ENCODE measurements around the gene TRIP4.
A peak's percentile ranks its signal among the peaks of the same experiment; 100 is the strongest.
"Not testable (repeated sequence)": the region's sequence is repeated elsewhere in the genome, so short reads cannot be mapped to it uniquely, and the experiment has no call there.

Gene TRIP4

GRCh38 chr15:64466408-64467141 lies 78.9 kb downstream of the TRIP4 start:
- Histone ChIP-seq H3K27ac (ENCODE audit: low read length) (no peak overlapping the region), H3K4me3 (ENCODE audit: low read length) (0 out of 2 replicates have a peak overlapping the region, but pooled peaks have one; percentile 15), H3K9me3 (ENCODE audit: insufficient read depth, low read depth, low read length) (no peaks in the 10 kb centered on the region), H3K27me3 (ENCODE audit: insufficient read depth, low read length) (no peaks in the 10 kb centered on the region), H3K9ac (ENCODE audit: low read depth, low read length) (no peak overlapping the region; the same call in 1 of the 2 replicates), H3K36me3 (ENCODE audit: insufficient read depth, low read depth, low read length) (peaks cover 7% of the 10 kb centered on the region; the same call in 1 of the 2 replicates), H3K4me1 (ENCODE audit: insufficient read depth, low read length) (peaks cover 30% of the 10 kb centered on the region)

GRCh38 chr15:64472161-64472560 lies 84.5 kb downstream of the TRIP4 start:
- no peaks in the 10 kb centered on the region for H3K9me3 ChIP-seq (ENCODE audit: insufficient read depth, low read depth, low read length)
- H3K27ac ChIP-seq (ENCODE audit: low read length) = no peak overlapping the region
- no peaks in the 10 kb centered on the region for H3K27me3 ChIP-seq (ENCODE audit: insufficient read depth, low read length)
- no peaks in the 10 kb centered on the region for H3K4me1 ChIP-seq (ENCODE audit: insufficient read depth, low read length)
- H3K36me3 ChIP-seq (ENCODE audit: insufficient read depth, low read depth, low read length) = peaks cover 3% of the 10 kb centered on the region; the same call in 1 of the 2 replicates
- H3K4me3 ChIP-seq (ENCODE audit: low read length) = no peak overlapping the region
- no peak overlapping the region for H3K9ac ChIP-seq (ENCODE audit: low read depth, low read length)

- no peak overlapping the region for H3K27ac ChIP-seq (ENCODE audit: low read length)
- H3K27me3 ChIP-seq (ENCODE audit: insufficient read depth, low read length) = no peaks in the 10 kb centered on the region
- H3K9me3 ChIP-seq (ENCODE audit: insufficient read depth, low read depth, low read length) = no peaks in the 10 kb centered on the region
- no peak overlapping the region for H3K4me3 ChIP-seq (ENCODE audit: low read length)
- H3K4me1 ChIP-seq (ENCODE audit: insufficient read depth, low read length) = no peaks in the 10 kb centered on the region
- peaks cover 3% of the 10 kb centered on the region; the same call in 1 of the 2 replicates for H3K36me3 ChIP-seq (ENCODE audit: insufficient read depth, low read depth, low read length)
- H3K9ac ChIP-seq (ENCODE audit: low read depth, low read length) = no peak overlapping the region
These were observed 87.2 kb downstream of the TRIP4 start for GRCh38 chr15:64474846-64475245.

- H3K36me3 ChIP-seq (ENCODE audit: insufficient read depth, low read depth, low read length) = no peaks in the 10 kb centered on the region; the same call in 1 of the 2 replicates
- no peak overlapping the region for H3K4me3 ChIP-seq (ENCODE audit: low read length)
- no peaks in the 10 kb centered on the region for H3K27me3 ChIP-seq (ENCODE audit: insufficient read depth, low read length)
- H3K9ac ChIP-seq (ENCODE audit: low read depth, low read length) = no peak overlapping the region
- no peaks in the 10 kb centered on the region for H3K9me3 ChIP-seq (ENCODE audit: insufficient read depth, low read depth, low read length)
- no peak overlapping the region for H3K27ac ChIP-seq (ENCODE audit: low read length)
- no peaks in the 10 kb centered on the region for H3K4me1 ChIP-seq (ENCODE audit: insufficient read depth, low read length)
These were observed 88.9 kb downstream of the TRIP4 start for GRCh38 chr15:64476550-64476949.

- Histone ChIP-seq H3K4me1 (ENCODE audit: insufficient read depth, low read length) (no peaks in the 10 kb centered on the region), H3K9ac (ENCODE audit: low read depth, low read length) (no peak overlapping the region), H3K36me3 (ENCODE audit: insufficient read depth, low read depth, low read length) (no peaks in the 10 kb centered on the region), H3K4me3 (ENCODE audit: low read length) (no peak overlapping the region), H3K27ac (ENCODE audit: low read length) (no peak overlapping the region), H3K27me3 (ENCODE audit: insufficient read depth, low read length) (no peaks in the 10 kb centered on the region), H3K9me3 (ENCODE audit: insufficient read depth, low read depth, low read length) (no peaks in the 10 kb centered on the region)
These were observed 91.2 kb downstream of the TRIP4 start for GRCh38 chr15:64478863-64479262.

GRCh38 chr15:64480891-64481290 lies 93.3 kb downstream of the TRIP4 start:
- no peak overlapping the region for H3K27ac ChIP-seq (ENCODE audit: low read length)
- H3K9me3 ChIP-seq (ENCODE audit: insufficient read depth, low read depth, low read length) = no peaks in the 10 kb centered on the region
- H3K36me3 ChIP-seq (ENCODE audit: insufficient read depth, low read depth, low read length) = no peaks in the 10 kb centered on the region
- no peaks in the 10 kb centered on the region for H3K27me3 ChIP-seq (ENCODE audit: insufficient read depth, low read length)
- H3K4me1 ChIP-seq (ENCODE audit: insufficient read depth, low read length) = no peaks in the 10 kb centered on the region
- no peak overlapping the region for H3K9ac ChIP-seq (ENCODE audit: low read depth, low read length)
- no peak overlapping the region for H3K4me3 ChIP-seq (ENCODE audit: low read length)

- H3K9ac ChIP-seq (ENCODE audit: low read depth, low read length) = no peak overlapping the region
- H3K27me3 ChIP-seq (ENCODE audit: insufficient read depth, low read length) = no peaks in the 10 kb centered on the region
- no peaks in the 10 kb centered on the region for H3K9me3 ChIP-seq (ENCODE audit: insufficient read depth, low read depth, low read length)
- no peaks in the 10 kb centered on the region for H3K36me3 ChIP-seq (ENCODE audit: insufficient read depth, low read depth, low read length)
- no peak overlapping the region for H3K27ac ChIP-seq (ENCODE audit: low read length)
- H3K4me3 ChIP-seq (ENCODE audit: low read length) = no peak overlapping the region
- H3K4me1 ChIP-seq (ENCODE audit: insufficient read depth, low read length) = no peaks in the 10 kb centered on the region
These were observed 96.1 kb downstream of the TRIP4 start for GRCh38 chr15:64483749-64484148.

GRCh38 chr15:64485796-64486195 lies 98.2 kb downstream of the TRIP4 start:
- H3K9me3 ChIP-seq (ENCODE audit: insufficient read depth, low read depth, low read length) = no peaks in the 10 kb centered on the region
- no peak overlapping the region for H3K4me3 ChIP-seq (ENCODE audit: low read length)
- no peak overlapping the region for H3K27ac ChIP-seq (ENCODE audit: low read length)
- no peaks in the 10 kb centered on the region for H3K27me3 ChIP-seq (ENCODE audit: insufficient read depth, low read length)
- H3K9ac ChIP-seq (ENCODE audit: low read depth, low read length) = no peak overlapping the region
- H3K36me3 ChIP-seq (ENCODE audit: insufficient read depth, low read depth, low read length) = peaks cover 4% of the 10 kb centered on the region; the same call in 1 of the 2 replicates
- no peaks in the 10 kb centered on the region for H3K4me1 ChIP-seq (ENCODE audit: insufficient read depth, low read length)

- Histone ChIP-seq H3K9ac (ENCODE audit: low read depth, low read length) (no peak overlapping the region), H3K27ac (ENCODE audit: low read length) (no peak overlapping the region), H3K4me3 (ENCODE audit: low read length) (no peak overlapping the region), H3K36me3 (ENCODE audit: insufficient read depth, low read depth, low read length) (peaks cover 14% of the 10 kb centered on the region; the same call in 1 of the 2 replicates), H3K27me3 (ENCODE audit: insufficient read depth, low read length) (no peaks in the 10 kb centered on the region), H3K4me1 (ENCODE audit: insufficient read depth, low read length) (no peaks in the 10 kb centered on the region), H3K9me3 (ENCODE audit: insufficient read depth, low read depth, low read length) (no peaks in the 10 kb centered on the region)
These were observed 103.1 kb downstream of the TRIP4 start for GRCh38 chr15:64490598-64491259.

- Histone ChIP-seq H3K27me3 (ENCODE audit: insufficient read depth, low read length) (no peaks in the 10 kb centered on the region), H3K27ac (ENCODE audit: low read length) (no peak overlapping the region), H3K9me3 (ENCODE audit: insufficient read depth, low read depth, low read length) (no peaks in the 10 kb centered on the region), H3K9ac (ENCODE audit: low read depth, low read length) (no peak overlapping the region), H3K4me1 (ENCODE audit: insufficient read depth, low read length) (no peaks in the 10 kb centered on the region), H3K4me3 (ENCODE audit: low read length) (no peak overlapping the region), H3K36me3 (ENCODE audit: insufficient read depth, low read depth, low read length) (peaks cover 20% of the 10 kb centered on the region; the same call in 1 of the 2 replicates)
These were observed 106.0 kb downstream of the TRIP4 start for GRCh38 chr15:64493641-64494040.

GRCh38 chr15:64495968-64496367 lies 108.3 kb downstream of the TRIP4 start:
- not testable (repeated sequence) for H3K9me3 ChIP-seq (ENCODE audit: insufficient read depth, low read depth, low read length); H3K9ac ChIP-seq (ENCODE audit: low read depth, low read length); H3K4me1 ChIP-seq (ENCODE audit: insufficient read depth, low read length); H3K27ac ChIP-seq (ENCODE audit: low read length); H3K27me3 ChIP-seq (ENCODE audit: insufficient read depth, low read length); H3K4me3 ChIP-seq (ENCODE audit: low read length)
- peaks cover 38% of the 10 kb centered on the region for H3K36me3 ChIP-seq (ENCODE audit: insufficient read depth, low read depth, low read length)
